ENCODE results near the gene TAS2R3. TPM values are rescaled to one million over a fixed set of nuclear protein-coding genes. Genes with fewer than 3 reads are reported as not detected.
"Not testable (repeated sequence)": the region's sequence is repeated elsewhere in the genome, so short reads cannot be mapped to it uniquely, and the experiment has no call there.

The TAS2R3 gene
- total RNA-seq, 1 donor from 2014 or later = 0.41 TPM

DNA sequence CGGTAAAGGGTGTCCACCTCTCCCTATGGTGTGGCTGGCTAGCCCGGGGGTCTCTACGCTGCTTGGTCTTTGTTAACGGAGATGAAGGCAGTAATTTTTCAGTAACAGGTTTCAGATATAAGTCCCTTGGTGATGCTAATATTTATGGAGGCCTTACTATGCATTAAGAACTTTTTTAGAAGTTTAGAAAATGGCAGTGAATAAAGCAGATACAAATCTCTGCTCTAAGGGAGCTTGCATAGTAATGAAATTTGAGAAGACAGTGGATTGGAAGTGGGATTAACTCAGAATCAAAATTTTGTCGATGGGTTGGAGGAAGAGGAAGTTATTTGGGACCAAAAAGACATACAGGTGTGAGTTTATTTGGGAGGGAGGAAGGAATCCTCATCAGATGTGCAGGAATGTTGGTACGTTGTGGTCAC is 25.3 kb upstream of the TAS2R3 start:
- intact Hi-C loops (cut with micrococcal nuclease) = loop anchor here (10.0 kb wide), 1 partner anchor 84 kb away; no protein-coding TSS in a partner anchor
- DNase-seq = no peak
- H3K9me3 ChIP-seq (replicated peaks) = no peaks in the 10 kb centered on the region

DNA sequence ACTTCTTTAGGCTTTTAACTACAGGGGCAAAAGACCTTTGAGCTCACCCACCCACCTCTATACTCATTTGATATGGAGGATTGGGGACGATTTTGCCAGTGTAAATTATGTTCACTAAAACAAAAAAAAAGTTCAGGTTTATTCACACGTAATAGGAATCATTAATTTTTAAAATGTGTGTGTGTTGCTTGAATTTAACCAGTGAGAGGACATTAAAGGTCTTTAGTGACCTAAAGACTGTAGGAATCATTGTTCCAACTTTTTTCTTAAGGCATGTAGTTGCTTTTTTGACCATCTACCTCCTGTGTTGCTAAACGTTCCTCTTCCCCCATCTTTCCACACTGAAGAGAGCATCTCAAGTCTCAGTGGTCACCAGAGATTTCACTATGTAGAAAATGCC is 24.6 kb upstream of the TAS2R3 start:
- TF ChIP-seq, protein P1, sequence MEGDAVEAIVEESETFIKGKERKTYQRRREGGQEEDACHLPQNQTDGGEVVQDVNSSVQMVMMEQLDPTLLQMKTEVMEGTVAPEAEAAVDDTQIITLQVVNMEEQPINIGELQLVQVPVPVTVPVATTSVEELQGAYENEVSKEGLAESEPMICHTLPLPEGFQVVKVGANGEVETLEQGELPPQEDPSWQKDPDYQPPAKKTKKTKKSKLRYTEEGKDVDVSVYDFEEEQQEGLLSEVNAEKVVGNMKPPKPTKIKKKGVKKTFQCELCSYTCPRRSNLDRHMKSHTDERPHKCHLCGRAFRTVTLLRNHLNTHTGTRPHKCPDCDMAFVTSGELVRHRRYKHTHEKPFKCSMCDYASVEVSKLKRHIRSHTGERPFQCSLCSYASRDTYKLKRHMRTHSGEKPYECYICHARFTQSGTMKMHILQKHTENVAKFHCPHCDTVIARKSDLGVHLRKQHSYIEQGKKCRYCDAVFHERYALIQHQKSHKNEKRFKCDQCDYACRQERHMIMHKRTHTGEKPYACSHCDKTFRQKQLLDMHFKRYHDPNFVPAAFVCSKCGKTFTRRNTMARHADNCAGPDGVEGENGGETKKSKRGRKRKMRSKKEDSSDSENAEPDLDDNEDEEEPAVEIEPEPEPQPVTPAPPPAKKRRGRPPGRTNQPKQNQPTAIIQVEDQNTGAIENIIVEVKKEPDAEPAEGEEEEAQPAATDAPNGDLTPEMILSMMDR (IDR thresholded peaks at IDR 0.05; ENCODE audit: borderline replicate concordance) = no peak
- Histone ChIP-seq H3K4me1 (peaks cover 37% of the 10 kb centered on the region), H3K4me3 (peak overlapping the region; percentile 84), H3K27ac (replicated peaks) (no peak overlapping the region), H3K27me3 (ENCODE audit: low read depth) (no peaks in the 10 kb centered on the region), H3K36me3 (peaks cover 48% of the 10 kb centered on the region), H3K9me3 (replicated peaks) (no peaks in the 10 kb centered on the region)
- intact Hi-C loops (cut with micrococcal nuclease) = loop anchor here (10.0 kb wide), 1 partner anchor 84 kb away; no protein-coding TSS in a partner anchor
- no peak for DNase-seq

More for the DNA sequence above, 25.3 kb upstream of the TAS2R3 start:
- peaks cover 42% of the 10 kb centered on the region for H3K36me3 ChIP-seq
- no peaks in the 10 kb centered on the region for H3K27me3 ChIP-seq (ENCODE audit: low read depth)
- peak overlapping the region; percentile 89 for H3K27ac ChIP-seq (replicated peaks)
- peaks cover 37% of the 10 kb centered on the region for H3K4me1 ChIP-seq
- TF ChIP-seq, protein P1 (IDR thresholded peaks at IDR 0.05; ENCODE audit: borderline replicate concordance) = no peak
- H3K4me3 ChIP-seq = peak overlapping the region; percentile 84

DNA sequence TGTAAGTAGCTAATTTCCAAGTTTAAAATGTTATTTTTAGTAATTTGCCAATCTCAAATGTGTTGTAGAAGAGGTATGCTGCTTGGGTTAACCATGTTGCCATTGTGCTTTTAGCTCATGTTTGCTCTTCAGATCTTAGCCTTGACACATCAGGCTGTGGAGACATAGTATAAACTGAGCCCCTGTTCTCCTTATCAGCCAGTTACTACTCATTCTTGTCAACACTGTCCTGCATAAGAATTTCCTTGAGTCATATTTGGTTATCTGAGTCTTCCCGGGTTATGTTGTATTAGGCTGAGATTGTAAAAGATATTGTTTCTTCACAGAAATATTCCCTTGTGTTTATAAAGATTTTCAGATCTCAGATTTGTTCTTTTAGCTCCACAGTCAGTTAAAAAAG is 21.7 kb upstream of the TAS2R3 start:
- Histone ChIP-seq H3K9me3 (replicated peaks) (no peaks in the 10 kb centered on the region), H3K27ac (replicated peaks) (no peak overlapping the region), H3K27me3 (ENCODE audit: low read depth) (no peaks in the 10 kb centered on the region), H3K36me3 (peaks cover 78% of the 10 kb centered on the region), H3K4me1 (peaks cover 34% of the 10 kb centered on the region), H3K4me3 (no peak overlapping the region)
- TF ChIP-seq, protein P1 (IDR thresholded peaks at IDR 0.05; ENCODE audit: borderline replicate concordance) = no peak
- DNase-seq = no peak
- intact Hi-C loops (cut with micrococcal nuclease) = no loop called here

DNA sequence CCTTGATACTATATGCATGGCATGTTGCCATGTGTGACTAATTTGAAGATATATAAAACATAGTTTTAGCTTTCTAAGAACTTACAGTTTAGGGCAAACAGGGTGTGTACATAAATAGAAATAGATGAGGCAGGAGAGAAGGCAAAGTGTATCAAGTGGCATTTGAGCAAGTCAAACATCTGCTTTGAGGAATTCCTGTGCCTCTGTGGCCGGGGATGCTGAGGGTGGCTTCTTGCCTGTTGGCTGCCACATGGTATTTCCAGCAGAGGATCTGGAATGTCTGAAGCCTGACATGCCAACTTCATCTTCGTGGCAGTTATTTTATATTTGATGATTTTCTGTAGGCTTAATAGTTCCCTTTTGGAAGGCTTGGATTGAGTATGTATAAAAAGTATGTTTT is 19.8 kb upstream of the TAS2R3 start:
- Histone ChIP-seq H3K4me3 (no peak overlapping the region), H3K36me3 (peaks cover 97% of the 10 kb centered on the region), H3K27ac (replicated peaks) (no peak overlapping the region), H3K27me3 (ENCODE audit: low read depth) (no peaks in the 10 kb centered on the region), H3K9me3 (replicated peaks) (no peaks in the 10 kb centered on the region), H3K4me1 (peaks cover 18% of the 10 kb centered on the region)
- DNase-seq = no peak
- TF ChIP-seq, protein P1 (IDR thresholded peaks at IDR 0.05; ENCODE audit: borderline replicate concordance) = no peak
- intact Hi-C loops (cut with micrococcal nuclease) = no loop called here

DNA sequence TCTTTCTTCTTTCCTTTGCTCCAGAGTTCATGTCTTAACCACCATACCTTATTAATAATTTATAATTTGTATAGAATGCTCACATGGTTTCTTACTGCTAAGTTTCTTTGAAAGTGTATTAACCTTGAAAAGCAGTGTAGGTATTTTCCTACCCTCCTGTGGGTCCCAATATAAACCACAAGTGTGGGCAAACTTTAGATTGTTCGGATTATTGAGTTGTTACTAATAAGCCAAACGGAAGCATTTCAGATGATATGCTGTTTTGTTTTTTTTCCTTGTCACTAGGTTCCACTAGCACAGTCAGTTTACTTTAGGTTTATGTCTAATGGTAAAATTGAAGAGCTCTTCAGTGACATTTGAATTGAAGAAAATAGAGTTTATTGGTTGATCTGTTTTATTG is 15.5 kb upstream of the TAS2R3 start:
- no peak overlapping the region for H3K27ac ChIP-seq (replicated peaks)
- TF ChIP-seq, protein P1 (IDR thresholded peaks at IDR 0.05; ENCODE audit: borderline replicate concordance) = no peak
- H3K27me3 ChIP-seq (ENCODE audit: low read depth) = no peaks in the 10 kb centered on the region
- peaks cover 33% of the 10 kb centered on the region for H3K9me3 ChIP-seq (replicated peaks)
- peaks cover 100% of the 10 kb centered on the region for H3K36me3 ChIP-seq
- no peaks in the 10 kb centered on the region for H3K4me1 ChIP-seq
- intact Hi-C loops (cut with micrococcal nuclease) = no loop called here
- no peak overlapping the region for H3K4me3 ChIP-seq
- DNase-seq = no peak

DNA sequence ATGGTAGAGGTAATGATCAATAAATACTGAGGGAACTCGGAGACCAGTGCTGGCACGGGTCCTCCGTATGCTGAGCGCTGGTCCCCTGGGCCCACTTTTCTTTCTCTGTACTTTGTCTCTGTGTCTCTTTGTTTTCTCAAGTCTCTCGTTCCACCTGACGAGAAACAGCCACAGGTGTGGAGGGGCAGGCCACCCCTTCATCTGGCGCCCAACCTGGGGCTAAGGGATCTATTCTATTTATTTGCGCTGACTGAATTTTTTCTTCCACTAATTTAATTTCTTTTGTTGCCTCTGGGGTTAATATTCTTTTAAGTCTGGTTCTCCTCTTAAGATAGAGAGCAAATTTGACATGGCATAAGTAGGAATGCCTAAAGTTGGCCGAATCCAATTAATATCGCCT is 12.0 kb upstream of the TAS2R3 start:
- peaks cover 33% of the 10 kb centered on the region for H3K9me3 ChIP-seq (replicated peaks)
- H3K27me3 ChIP-seq (ENCODE audit: low read depth); H3K27ac ChIP-seq (replicated peaks); intact Hi-C loops (cut with micrococcal nuclease); H3K4me1 ChIP-seq; H3K4me3 ChIP-seq; DNase-seq: not testable (repeated sequence)
- H3K36me3 ChIP-seq = peaks cover 96% of the 10 kb centered on the region
